GM12801 (cell line): ENCODE measurements around the gene HOXB6.

ENCODE experiments used
- CTCF ChIP-seq: IDR thresholded peaks from one replicate; pipeline ENCODE4 v1.5.1; 2011; ENCODE audit warnings: control low read depth; ENCODE audit not compliant: insufficient read length; ENCODE audit errors: extremely low read depth

Gene HOXB6

DNA sequence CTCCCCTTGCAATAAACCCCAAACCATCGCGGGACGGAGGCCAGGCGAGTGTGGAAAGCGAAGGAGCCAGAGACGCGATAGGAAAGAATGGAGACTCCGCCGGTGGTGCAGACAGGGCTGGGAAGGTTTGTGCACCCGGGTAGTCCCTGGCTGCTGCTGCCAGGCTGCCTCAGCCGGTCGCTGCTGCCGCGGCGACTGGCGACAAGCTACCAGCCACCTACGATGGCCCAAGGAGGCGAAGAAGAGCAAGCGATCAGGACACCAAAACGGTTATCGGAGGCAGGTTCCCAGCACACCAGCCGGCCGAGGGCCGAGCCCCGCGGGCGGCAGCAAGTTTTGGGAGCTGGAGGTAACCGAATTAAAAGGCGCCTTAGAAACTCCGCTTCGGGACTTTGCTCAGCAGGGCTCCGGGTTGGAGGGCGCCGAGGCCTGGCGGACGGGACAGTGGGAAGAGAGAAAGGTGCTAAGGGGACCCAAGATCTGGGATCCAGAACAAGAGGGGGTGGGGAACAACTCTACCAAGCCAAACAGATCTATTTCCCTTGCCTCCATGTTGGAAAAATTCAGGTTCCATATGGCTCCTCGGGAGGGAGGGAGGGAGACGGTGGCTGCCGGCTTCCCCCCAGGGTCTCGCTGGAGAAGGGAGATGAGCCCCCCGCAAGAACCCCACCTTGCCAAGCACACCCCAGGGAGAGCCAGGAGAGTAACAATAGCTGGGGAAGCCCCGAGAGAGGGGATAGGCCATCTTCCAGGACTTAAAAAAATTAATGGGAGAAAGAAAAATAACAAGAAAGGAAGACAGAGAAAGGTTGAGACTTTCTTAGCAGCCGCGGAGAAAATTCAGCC, 50.2 kb downstream of the HOXB6 start:
- TF ChIP-seq CTCF: no peak

GRCh38 chr17:48553826-48554225, 51.0 kb downstream of the HOXB6 start:
- no peak for TF ChIP-seq CTCF

- no peak for TF ChIP-seq CTCF
Measured at GRCh38 chr17:48553190-48553547, 51.6 kb downstream of the HOXB6 start.

DNA sequence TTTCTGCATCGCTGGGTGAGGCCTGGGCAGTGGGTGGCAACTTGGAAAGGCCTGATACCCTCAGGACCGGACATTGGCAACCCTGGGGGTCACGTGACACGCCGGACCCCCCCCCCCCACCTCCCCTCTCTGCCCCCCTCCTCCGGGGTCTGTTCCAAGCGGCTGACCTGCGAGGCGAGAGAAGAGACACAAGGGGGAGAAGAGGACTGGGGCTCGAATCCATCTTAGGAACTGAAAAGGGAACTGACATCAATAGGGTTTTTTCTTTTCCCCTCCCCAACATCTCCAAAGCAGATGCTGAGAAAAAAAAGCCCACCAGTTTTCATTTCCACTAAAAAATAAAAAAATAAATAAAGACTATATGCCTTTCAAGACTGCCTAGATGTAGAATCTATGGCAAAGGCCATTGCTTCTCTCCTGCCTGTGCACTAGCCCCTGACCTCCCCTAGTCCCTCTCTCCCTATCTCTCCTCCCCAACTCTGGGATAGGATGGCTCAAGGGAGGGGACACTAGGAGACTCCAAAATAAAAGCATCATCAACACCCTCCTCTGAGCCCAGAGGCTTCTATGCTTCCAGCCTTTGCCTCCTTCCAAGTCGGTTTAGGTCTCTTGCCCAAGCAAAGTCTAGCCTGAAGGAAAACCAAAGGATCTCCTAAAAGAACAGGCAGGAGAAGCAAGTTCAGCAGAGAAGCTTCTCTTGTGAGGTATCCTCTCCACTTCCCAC, 52.2 kb downstream of the HOXB6 start:
- TF ChIP-seq CTCF: no peak

- no peak for TF ChIP-seq CTCF
Measured at GRCh38 chr17:48551596-48552465, 53.0 kb downstream of the HOXB6 start.

- TF ChIP-seq CTCF: no peak
Measured at GRCh38 chr17:48551214-48551555, 53.6 kb downstream of the HOXB6 start.

- no peak for TF ChIP-seq CTCF
Measured at GRCh38 chr17:48550502-48551213, 54.1 kb downstream of the HOXB6 start.
